Parathyroid adenoma (tissue), 2 donors: ENCODE measurements around the gene MB.

Experiments
- H2AFZ ChIP-seq: fragments of 300-600 bp; sonication (generic); one replicate; pipeline ENCODE4 v1.7.0; 2017; ENCODE audit warnings: antibody characterized with exemption, mild to moderate bottlenecking
- H3K27ac ChIP-seq: fragments of 300-600 bp; sonication (generic); one replicate; pipeline ENCODE4 v1.7.0; 2017
- H3K27me3 ChIP-seq: fragments of 300-600 bp; sonication (generic); one replicate; pipeline ENCODE4 v1.7.0; 2017; ENCODE audit warnings: low read length; ENCODE audit not compliant: control insufficient read depth, insufficient read depth
- H3K36me3 ChIP-seq: fragments of 300-600 bp; sonication (generic); one replicate; pipeline ENCODE4 v1.7.0; 2017; ENCODE audit warnings: low read length; ENCODE audit not compliant: control insufficient read depth, insufficient read depth
- H3K4me1 ChIP-seq: fragments of 300-600 bp; sonication (generic); one replicate; pipeline ENCODE4 v1.7.0; 2017; ENCODE audit warnings: control low read depth
- H3K4me2 ChIP-seq: fragments of 300-600 bp; sonication (generic); one replicate; pipeline ENCODE4 v1.7.0; 2017; ENCODE audit warnings: low read length
- H3K4me3 ChIP-seq: fragments of 300-600 bp; sonication (generic); one replicate; pipeline ENCODE4 v1.7.0; 2017; ENCODE audit warnings: low read depth, low read length
- H3K79me2 ChIP-seq: fragments of 300-600 bp; sonication (generic); one replicate; pipeline ENCODE4 v1.7.0; 2017; ENCODE audit warnings: control low read depth
- H3K9ac ChIP-seq: fragments of 300-600 bp; sonication (generic); one replicate; pipeline ENCODE4 v1.7.0; 2017; ENCODE audit warnings: mild to moderate bottlenecking
- H3K9me3 ChIP-seq: fragments of 300-600 bp; sonication (generic); one replicate; pipeline ENCODE4 v1.7.0; 2017; ENCODE audit warnings: low read length; ENCODE audit not compliant: control insufficient read depth
- TF ChIP-seq, protein P1 (sequence below): fragments of 300-600 bp; sonication (generic); IDR thresholded peaks from one replicate; pipeline ENCODE4 v1.7.0; 2017; ENCODE audit warnings: antibody characterized with exemption, mild to moderate bottlenecking
- donor health status: primary hyperparathyroidism.

The MB gene

DNA sequence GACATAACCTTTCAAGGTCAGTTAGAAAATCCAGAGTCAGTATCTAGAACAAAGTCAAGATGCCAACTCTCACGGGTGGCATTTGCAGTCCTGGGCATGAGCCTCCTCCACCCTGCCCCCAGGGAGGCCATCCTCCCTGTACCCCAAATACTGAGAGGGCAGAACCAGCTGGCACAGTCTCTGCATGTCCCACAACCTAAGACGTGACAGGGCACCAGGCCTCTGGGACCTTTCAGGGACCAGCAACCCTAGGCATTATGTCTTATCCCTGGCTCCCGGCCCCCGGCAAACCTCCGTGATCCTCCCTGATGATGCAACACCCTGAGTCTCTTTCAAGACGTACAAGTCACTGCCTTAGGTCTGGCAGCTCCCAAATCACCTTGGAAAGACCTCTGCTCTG, 2.0 kb downstream of the MB start:
- Histone ChIP-seq H3K4me1 (no peaks in the 10 kb centered on the region), H3K27me3 (no peaks in the 10 kb centered on the region), H2AFZ (no peak overlapping the region), H3K27ac (no peak overlapping the region), H3K4me2 (no peak overlapping the region), H3K4me3 (no peak overlapping the region), H3K9ac (no peak overlapping the region), H3K9me3 (no peaks in the 10 kb centered on the region), H3K79me2 (no peaks in the 10 kb centered on the region), H3K36me3 (no peaks in the 10 kb centered on the region)
- TF ChIP-seq, protein P1, sequence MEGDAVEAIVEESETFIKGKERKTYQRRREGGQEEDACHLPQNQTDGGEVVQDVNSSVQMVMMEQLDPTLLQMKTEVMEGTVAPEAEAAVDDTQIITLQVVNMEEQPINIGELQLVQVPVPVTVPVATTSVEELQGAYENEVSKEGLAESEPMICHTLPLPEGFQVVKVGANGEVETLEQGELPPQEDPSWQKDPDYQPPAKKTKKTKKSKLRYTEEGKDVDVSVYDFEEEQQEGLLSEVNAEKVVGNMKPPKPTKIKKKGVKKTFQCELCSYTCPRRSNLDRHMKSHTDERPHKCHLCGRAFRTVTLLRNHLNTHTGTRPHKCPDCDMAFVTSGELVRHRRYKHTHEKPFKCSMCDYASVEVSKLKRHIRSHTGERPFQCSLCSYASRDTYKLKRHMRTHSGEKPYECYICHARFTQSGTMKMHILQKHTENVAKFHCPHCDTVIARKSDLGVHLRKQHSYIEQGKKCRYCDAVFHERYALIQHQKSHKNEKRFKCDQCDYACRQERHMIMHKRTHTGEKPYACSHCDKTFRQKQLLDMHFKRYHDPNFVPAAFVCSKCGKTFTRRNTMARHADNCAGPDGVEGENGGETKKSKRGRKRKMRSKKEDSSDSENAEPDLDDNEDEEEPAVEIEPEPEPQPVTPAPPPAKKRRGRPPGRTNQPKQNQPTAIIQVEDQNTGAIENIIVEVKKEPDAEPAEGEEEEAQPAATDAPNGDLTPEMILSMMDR: no peak

DNA sequence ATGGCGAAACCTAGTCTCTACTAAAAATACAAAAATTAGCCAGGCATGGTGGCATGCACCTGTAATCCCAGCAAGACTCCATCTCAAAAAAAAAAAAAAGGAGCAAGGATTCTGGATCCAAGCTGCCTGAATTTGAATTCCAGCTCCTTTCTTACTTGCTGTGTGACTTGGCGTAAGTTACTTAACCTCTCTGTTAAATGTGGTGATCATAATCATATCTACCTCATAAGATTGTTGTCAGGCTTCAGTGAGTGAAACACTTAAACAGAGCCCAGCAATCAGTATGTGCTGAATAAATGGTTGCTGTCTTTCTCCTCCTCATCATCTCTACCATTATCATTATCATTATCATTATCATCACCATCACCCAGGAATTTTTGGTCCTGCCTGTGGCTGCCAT, 2.7 kb downstream of the MB start:
- H3K9me3 ChIP-seq: no peaks in the 10 kb centered on the region
- no peak overlapping the region for H2AFZ ChIP-seq
- no peaks in the 10 kb centered on the region for H3K4me1 ChIP-seq
- H3K27ac ChIP-seq: no peak overlapping the region
- no peaks in the 10 kb centered on the region for H3K36me3 ChIP-seq
- H3K27me3 ChIP-seq: no peaks in the 10 kb centered on the region
- H3K79me2 ChIP-seq: no peaks in the 10 kb centered on the region
- TF ChIP-seq, protein P1: no peak
- H3K9ac ChIP-seq: no peak overlapping the region
- no peak overlapping the region for H3K4me2 ChIP-seq
- H3K4me3 ChIP-seq: no peak overlapping the region

DNA sequence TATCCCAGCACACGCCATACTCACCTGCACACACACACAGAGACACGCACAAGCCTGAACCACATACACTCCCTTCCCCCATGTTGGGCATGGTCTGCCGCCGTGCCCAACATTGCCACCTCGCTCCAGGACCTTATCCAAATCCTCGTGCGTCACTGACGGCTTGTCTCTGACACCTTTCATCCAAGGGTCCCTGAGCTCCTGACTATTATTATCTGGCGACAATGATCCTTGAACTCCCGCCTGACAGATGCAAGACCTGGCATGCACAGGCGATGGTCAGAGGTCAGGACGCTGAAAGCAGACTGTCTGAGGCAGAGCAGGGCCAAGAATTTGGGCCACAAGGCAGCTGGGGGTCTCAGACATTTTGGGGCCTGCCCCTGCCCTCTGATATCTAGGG, 4.2 kb downstream of the MB start:
- H3K4me2 ChIP-seq: no peak overlapping the region
- no peaks in the 10 kb centered on the region for H3K27me3 ChIP-seq
- H2AFZ ChIP-seq: no peak overlapping the region
- H3K4me1 ChIP-seq: no peaks in the 10 kb centered on the region
- no peaks in the 10 kb centered on the region for H3K79me2 ChIP-seq
- H3K36me3 ChIP-seq: no peaks in the 10 kb centered on the region
- H3K4me3 ChIP-seq: no peak overlapping the region
- H3K9ac ChIP-seq: no peak overlapping the region
- no peaks in the 10 kb centered on the region for H3K9me3 ChIP-seq
- no peak overlapping the region for H3K27ac ChIP-seq
- TF ChIP-seq, protein P1: no peak

DNA sequence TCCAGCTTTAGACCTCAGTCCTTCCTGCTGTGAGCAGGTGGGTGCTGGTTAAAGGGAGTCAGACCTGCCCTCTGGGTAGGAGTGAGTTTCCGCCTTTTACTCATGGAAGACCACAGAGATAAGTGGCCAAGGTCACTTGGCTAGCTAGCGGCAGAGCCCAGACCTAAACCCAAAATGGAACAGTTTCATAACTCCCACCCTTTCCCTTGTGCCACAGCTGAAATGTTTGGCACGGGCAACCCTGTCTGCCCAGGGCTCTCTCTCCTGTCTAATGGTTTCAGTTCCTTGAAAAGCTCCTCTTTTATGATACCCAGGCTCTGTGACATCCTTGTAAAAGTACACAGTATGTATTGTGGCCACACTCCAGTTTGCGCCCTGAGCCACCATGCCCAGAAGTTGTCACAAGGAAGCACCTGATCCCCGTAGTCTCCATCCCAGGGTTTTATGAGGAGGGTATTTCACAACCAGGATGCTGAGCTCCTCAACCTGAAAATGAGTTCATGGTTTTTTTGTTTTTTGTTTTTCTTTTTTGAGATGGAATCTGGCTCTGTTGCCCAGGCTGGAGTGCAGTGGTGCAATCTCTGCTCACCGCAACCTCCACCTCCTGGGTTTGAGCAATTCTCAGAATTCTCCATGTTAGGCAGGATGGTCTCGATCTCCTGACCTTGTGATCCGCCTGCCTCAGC, 5.1 kb downstream of the MB start:
- H2AFZ ChIP-seq: no peak overlapping the region

More for the DNA sequence above, 5.1 kb downstream of the MB start:
- no peaks in the 10 kb centered on the region for H3K9me3 ChIP-seq
- TF ChIP-seq, protein P1: no peak
- H3K4me2 ChIP-seq: no peak overlapping the region
- no peak overlapping the region for H3K9ac ChIP-seq
- H3K27ac ChIP-seq: no peak overlapping the region
- no peaks in the 10 kb centered on the region for H3K27me3 ChIP-seq
- no peaks in the 10 kb centered on the region for H3K79me2 ChIP-seq
- H3K4me3 ChIP-seq: no peak overlapping the region
- H3K36me3 ChIP-seq: no peaks in the 10 kb centered on the region
- no peaks in the 10 kb centered on the region for H3K4me1 ChIP-seq
